IMR-90 (cell line): ENCODE results near the gene TCIRG1. TPM values are rescaled to one million over a fixed set of nuclear protein-coding genes. Genes with fewer than 3 reads are reported as not detected.

Source experiments
- ATAC-seq: fragments of 200-7000 bp; cut with Tn5 transposase; 2 replicates; pipeline ENCODE4 v1.9.1; 2020; ENCODE audit warnings: low read depth, mild to moderate bottlenecking, moderate library complexity
- BruUV-seq: library from RNA; stranded (reverse); fragments of 400-500 nt; replicated peaks from 2 replicates; lab custom pipeline; 2021; lab: Mats Ljungman, UMichigan
- CTCF ChIA-PET: fragments of 300-600 bp; formaldehyde crosslinking; extraction: SDS; loops from one replicate; lab custom pipeline; 2021; ENCODE audit warnings: antibody characterized with exemption; lab: Yijun Ruan, JAX
- POLR2A ChIA-PET: fragments of 300-600 bp; sonication (Branson Sonifier 250); formaldehyde crosslinking; loops from one replicate; lab custom pipeline; 2022; ENCODE audit warnings: antibody characterized with exemption; ENCODE audit not compliant: unreplicated experiment; lab: Charles Lee
- DNase-seq: peaks from one replicate; pipeline ENCODE4 v3.0.0; 2013
- H2AFZ ChIP-seq: replicated peaks from 2 replicates; pipeline ENCODE3; 2013; ENCODE audit warnings: low read length, mild to moderate bottlenecking; ENCODE audit not compliant: poor library complexity
- H2AK5ac ChIP-seq: 2 replicates; pipeline ENCODE4 v1.6.1; 2013; ENCODE audit warnings: low read depth, low read length, inconsistent platforms
- H2AK9ac ChIP-seq: replicated peaks from 2 replicates; pipeline ENCODE3; 2013; ENCODE audit warnings: mild to moderate bottlenecking, low read depth, low read length, moderate library complexity; ENCODE audit not compliant: poor library complexity
- H2BK120ac ChIP-seq: 2 replicates; pipeline ENCODE4 v1.6.1; 2013; ENCODE audit warnings: low read depth, low read length, inconsistent platforms
- H2BK15ac ChIP-seq: 3 replicates; pipeline ENCODE4 v1.6.1; 2013; ENCODE audit warnings: low read depth, low read length, inconsistent platforms
- H2BK20ac ChIP-seq: 2 replicates; pipeline ENCODE4 v1.6.1; 2013; ENCODE audit warnings: low read depth, mild to moderate bottlenecking, inconsistent platforms, low read length, moderate library complexity
- H2BK5ac ChIP-seq: 2 replicates; pipeline ENCODE4 v1.6.1; 2013; ENCODE audit warnings: mild to moderate bottlenecking, low read depth, low read length, inconsistent platforms; ENCODE audit not compliant: poor library complexity, severe bottlenecking
- H3K14ac ChIP-seq: replicated peaks from 2 replicates; pipeline ENCODE4 v1.6.1; 2013; ENCODE audit warnings: low read depth, low read length, inconsistent platforms
- H3K18ac ChIP-seq: 2 replicates; pipeline ENCODE4 v1.6.1; 2013; ENCODE audit warnings: low read depth, low read length, control low read depth
- H3K23ac ChIP-seq: 2 replicates; pipeline ENCODE4 v1.6.1; 2013; ENCODE audit warnings: low read depth, low read length, inconsistent platforms
- H3K27ac ChIP-seq: 2 replicates; pipeline ENCODE4 v1.5.1; 2013; ENCODE audit warnings: mild to moderate bottlenecking, control low read depth, low read length; ENCODE audit not compliant: insufficient read depth
- H3K27me3 ChIP-seq: 2 replicates; pipeline ENCODE4 v1.6.1; 2013; ENCODE audit warnings: low read length; ENCODE audit not compliant: control insufficient read depth, insufficient read depth
- H3K36me3 ChIP-seq: 2 replicates; pipeline ENCODE4 v1.6.1; 2013; ENCODE audit warnings: low read length, mixed read lengths; ENCODE audit not compliant: control insufficient read depth, insufficient read depth
- H3K4ac ChIP-seq: 2 replicates; pipeline ENCODE4 v1.6.1; 2013; ENCODE audit warnings: low read depth, low read length, inconsistent platforms
- H3K4me1 ChIP-seq: 2 replicates; pipeline ENCODE4 v1.6.1; 2013; ENCODE audit warnings: low read length, mixed read lengths; ENCODE audit not compliant: control insufficient read depth, insufficient read depth
- H3K4me2 ChIP-seq: 2 replicates; pipeline ENCODE4 v1.6.1; 2013; ENCODE audit warnings: low read depth, mild to moderate bottlenecking, control low read depth, low read length, moderate library complexity
- H3K4me3 ChIP-seq: 2 replicates; pipeline ENCODE4 v1.5.1; 2013; ENCODE audit warnings: low read depth, mild to moderate bottlenecking, control low read depth, low read length, moderate library complexity; ENCODE audit not compliant: insufficient read depth
- H3K56ac ChIP-seq: 2 replicates; pipeline ENCODE4 v1.6.1; 2013; ENCODE audit warnings: low read length, inconsistent platforms; ENCODE audit not compliant: insufficient read depth; ENCODE audit errors: extremely low read depth
- H3K79me1 ChIP-seq, 2 experiments: 2 replicates each; pipeline ENCODE4 v1.6.1; 2013; ENCODE audit warnings: low read length in 2 of 2, inconsistent platforms in 1 of 2, low read depth in 1 of 2
- H3K9ac ChIP-seq: 2 replicates; pipeline ENCODE4 v1.6.1; 2013; ENCODE audit warnings: low read depth, low read length, control low read depth
- H3K9me1 ChIP-seq: 2 replicates; pipeline ENCODE4 v1.6.1; 2013; ENCODE audit warnings: low read length, inconsistent platforms; ENCODE audit not compliant: insufficient read depth
- H3K9me3 ChIP-seq: 2 replicates; pipeline ENCODE4 v1.6.1; 2013; ENCODE audit warnings: low read length; ENCODE audit not compliant: control insufficient read depth, insufficient read depth
- H4K20me1 ChIP-seq: 2 replicates; pipeline ENCODE4 v1.6.1; 2013; ENCODE audit warnings: low read length, inconsistent platforms; ENCODE audit not compliant: insufficient read depth
- H4K5ac ChIP-seq: 2 replicates; pipeline ENCODE4 v1.6.1; 2013; ENCODE audit warnings: mild to moderate bottlenecking, low read depth, low read length, control low read depth
- H4K8ac ChIP-seq, 2 experiments: 2 replicates each; pipeline ENCODE4 v1.6.1; 2013; ENCODE audit warnings: low read depth in 2 of 2, low read length in 2 of 2, control low read depth in 1 of 2, inconsistent platforms in 1 of 2
- H4K91ac ChIP-seq: 2 replicates; pipeline ENCODE4 v1.6.1; 2013; ENCODE audit warnings: low read depth, low read length, inconsistent platforms; ENCODE audit not compliant: insufficient read depth
- BHLHE40 ChIP-seq: fragments of 150-350 bp; IDR thresholded peaks from 2 replicates; pipeline ENCODE4 v1.6.1; 2016; ENCODE audit warnings: mild to moderate bottlenecking, low read depth, low read length
- CEBPB ChIP-seq: IDR thresholded peaks from 2 replicates; pipeline ENCODE4 v1.6.1; 2012; ENCODE audit warnings: low read depth, low read length, improper control_type of control experiment
- CTCF ChIP-seq: conservative IDR thresholded peaks from 2 replicates; pipeline ENCODE4 v1.5.1; 2012; ENCODE audit warnings: mild to moderate bottlenecking, low read depth, low read length, improper control_type of control experiment
- MAZ ChIP-seq: IDR thresholded peaks from 2 replicates; pipeline ENCODE4 v1.6.1; 2012; ENCODE audit warnings: low read depth, mild to moderate bottlenecking, low read length, improper control_type of control experiment, moderate library complexity, borderline replicate concordance
- RAD21 ChIP-seq: IDR thresholded peaks from 2 replicates; pipeline ENCODE4 v1.6.1; 2012; ENCODE audit warnings: low read length, improper control_type of control experiment
- RCOR1 ChIP-seq: IDR thresholded peaks from 2 replicates; pipeline ENCODE4 v1.6.1; 2012; ENCODE audit warnings: mild to moderate bottlenecking, low read length, improper control_type of control experiment; ENCODE audit not compliant: insufficient replicate concordance
- RFX5 ChIP-seq: IDR thresholded peaks from 2 replicates; pipeline ENCODE4 v1.8.0; 2012; ENCODE audit warnings: low read depth, mild to moderate bottlenecking, low read length, moderate library complexity
- SMC3 ChIP-seq: fragments of 150-350 bp; IDR thresholded peaks from 2 replicates; pipeline ENCODE4 v1.6.1; 2016; ENCODE audit warnings: low read depth, mild to moderate bottlenecking, antibody characterized with exemption, low read length, moderate library complexity
- WGBS, 2 experiments: methylation state at CpG; one replicate each; pipeline versions ENCODE4 v1.1.5 to v1.1.7; 2013; ENCODE audit warnings: missing lambda C conversion rate in 2 of 2; ENCODE audit not compliant: insufficient read length in 1 of 2; ENCODE audit errors: extremely low coverage in 2 of 2; 5-methylcytosine and 5-hydroxymethylcytosine counted together
- dilution Hi-C: fragments of 300-500 bp; cut with HindIII; formaldehyde crosslinking; loops from one replicate; pipeline ENCODE4 v1.14.3; 2018; ENCODE audit warnings: low sequenced_read_pairs; ENCODE audit not compliant: unreplicated experiment
- in situ Hi-C: fragments of 300-500 bp; cut with MboI; formaldehyde crosslinking; loops from 3 replicates; pipeline ENCODE4 v1.14.3; 2019; ENCODE audit warnings: low sequenced_read_pairs, inconsistent platforms, mixed read lengths
- intact Hi-C: fragments of 100-400 bp; cut with micrococcal nuclease; formaldehyde crosslinking; loops from 2 replicates; pipeline ENCODE4 v1.10.0; 2022
- polyA plus RNA-seq, 3 experiments: library from polyadenylated mRNA; depleted of rRNA; stranded (reverse); fragments of >200 nt; gene quantifications; 2 replicates each; pipeline ENCODE4 v1.2.3, GENCODE V29; 2012; ENCODE audit warnings: low replicate concordance in 1 of 3
- total RNA-seq: library from RNA; depleted of rRNA; stranded (reverse); fragments of >200 nt; gene quantifications from 2 replicates; pipeline ENCODE4 v1.2.3, GENCODE V29; 2012

Gene TCIRG1
- total and polyA plus RNA-seq, 2 of the 4 experiments (the other 2 are of a cell fraction), result 25.3 to 117 TPM

- ATAC-seq (0 out of 2 replicates have a peak, but pooled peaks have one; percentile 2), DNase-seq (peak; percentile 53)
- peak overlapping the region; percentile 88 for H3K27ac ChIP-seq
- peak overlapping the region; percentile 63 for H3K56ac ChIP-seq
- peaks cover 31% of the 10 kb centered on the region for H3K9me1 ChIP-seq
- H3K4me3 ChIP-seq, result 0 out of 2 replicates have a peak overlapping the region, but pooled peaks have one; percentile 42
- peak overlapping the region; percentile 77; the same call in 2 of the 3 replicates for H2BK15ac ChIP-seq
- peak overlapping the region; percentile 92 to 99; a peak in 3 of 4 replicates for H4K8ac ChIP-seq
- peaks cover 19 to 40% of the 10 kb centered on the region in 2 experiments; a peak in 3 of 4 replicates for H3K79me1 ChIP-seq
- H2BK5ac ChIP-seq, result peak overlapping the region; percentile 89
- H3K14ac ChIP-seq, result peak overlapping the region; percentile 50
- H3K9ac ChIP-seq, result peak overlapping the region; percentile 58
- H4K91ac ChIP-seq, result peak overlapping the region; percentile 91
- dilution Hi-C loops, result no loop called here
- H2BK120ac ChIP-seq, result peak overlapping the region; percentile 98
- in situ Hi-C loops, result no loop called here
- BruUV-seq, result no TSS peak
- H3K4me2 ChIP-seq, result peak overlapping the region; percentile 42
- H3K4me1 ChIP-seq, result peaks cover 39% of the 10 kb centered on the region
- H2AFZ ChIP-seq, result peak overlapping the region; percentile 90
- H2AK9ac ChIP-seq, result peak overlapping the region; percentile 100
- H3K36me3 ChIP-seq, result no peaks in the 10 kb centered on the region
- H2AK5ac ChIP-seq, result peak overlapping the region; percentile 90
- peak overlapping the region; percentile 40; the same call in 1 of the 2 replicates for H3K18ac ChIP-seq
- TF ChIP-seq MAZ (no peak), BHLHE40 (peak; percentile 85), RAD21 (peak; percentile 52), SMC3 (peak; percentile 24; the same call in 1 of the 2 replicates), RCOR1 (no peak), CEBPB (no peak), CTCF (peak; percentile 42; the same call in 1 of the 2 replicates), RFX5 (no peak)
- no peak overlapping the region for H3K23ac ChIP-seq
- H3K4ac ChIP-seq, result peak overlapping the region; percentile 100
- ChIA-PET CTCF (interaction anchor here (0.9 kb wide), 1 partner anchor 16 kb away, joined by 3 read pairs; no protein-coding TSS in a partner anchor), POLR2A (no interaction called here)
- no peaks in the 10 kb centered on the region for H3K9me3 ChIP-seq
- intact Hi-C loops, result loop anchor here (5.0 kb wide), 2 partner anchors 108 to 198 kb away; no protein-coding TSS in a partner anchor
- H2BK20ac ChIP-seq, result peak overlapping the region; percentile 47
- no peaks in the 10 kb centered on the region for H3K27me3 ChIP-seq
- no peaks in the 10 kb centered on the region for H4K20me1 ChIP-seq
- peak overlapping the region; percentile 57 for H4K5ac ChIP-seq
- no CpG with 5 or more reads among the region's 12 CpGs for WGBS, 2 experiments
Measured at GRCh38 chr11:68009391-68010089, 29.3 kb upstream of the TCIRG1 start.
